Measurements from ENCODE around the gene ZNF358. TPM values are rescaled to one million over a fixed set of nuclear protein-coding genes. Genes with fewer than 3 reads are reported as not detected.

The ZNF358 gene
- total RNA-seq, 1 donor from 2014 or later = 16.9 TPM

DNA sequence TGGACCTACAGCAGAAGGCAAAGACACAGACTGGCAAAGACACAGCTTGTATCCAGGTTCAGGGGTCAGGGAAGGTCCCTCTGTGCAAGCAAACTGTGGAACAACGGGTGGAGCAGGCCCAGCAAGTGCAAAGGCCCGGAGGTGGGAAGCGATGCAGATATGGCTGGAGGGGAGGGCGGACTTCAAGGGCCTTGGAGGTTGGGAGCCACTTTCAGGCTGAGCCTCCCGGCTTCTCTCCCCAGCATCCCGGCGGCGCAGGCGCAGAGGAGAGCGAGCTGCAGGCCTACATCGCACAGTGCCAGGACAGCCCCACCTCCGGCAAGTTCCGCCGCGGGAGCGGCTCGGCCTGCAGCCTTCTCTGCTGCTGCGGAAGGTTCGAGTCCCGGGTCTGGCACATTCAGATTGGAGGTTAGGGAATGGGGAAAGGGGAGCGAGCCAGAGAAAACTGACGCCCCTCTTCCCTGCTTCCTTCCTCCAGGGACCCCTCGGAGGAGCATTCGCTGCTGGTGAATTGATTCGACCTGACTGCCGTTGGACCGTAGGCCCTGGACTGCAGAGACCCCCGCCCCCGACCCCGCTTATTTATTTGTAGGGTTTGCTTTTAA lies 17.5 kb downstream of the ZNF358 start:
- peaks cover 14% of the 10 kb centered on the region for H3F3A ChIP-seq (ENCODE audit: low read depth)
- no peaks in the 10 kb centered on the region for H3K9me3 Mint-ChIP-seq
- DNase-seq (ENCODE audit: low spot score) = peak; percentile 35
- peaks cover 4% of the 10 kb centered on the region for H3K27me3 Mint-ChIP-seq (ENCODE audit: insufficient read depth, low read depth)
- no peaks in the 10 kb centered on the region for H3K79me2 ChIP-seq (ENCODE audit: low read depth)
- peak overlapping the region; percentile 48 for H3K9ac ChIP-seq
- H4K20me1 ChIP-seq (ENCODE audit: low read depth) = no peaks in the 10 kb centered on the region
- no peaks in the 10 kb centered on the region for H3K36me3 ChIP-seq
- peak overlapping the region; percentile 72 for H3K27ac Mint-ChIP-seq
- no peaks in the 10 kb centered on the region for H3K9me3 ChIP-seq (ENCODE audit: low read depth)
- peak overlapping the region; percentile 75 for H2AFZ ChIP-seq (replicated peaks)
- H3K4me1 Mint-ChIP-seq = peaks cover 5% of the 10 kb centered on the region
- H3K4me3 ChIP-seq = peak overlapping the region; percentile 95
- H3K4me3 Mint-ChIP-seq = peak overlapping the region; percentile 98
- H3K27ac ChIP-seq = peak overlapping the region; percentile 42
- H3K4me1 ChIP-seq = no peaks in the 10 kb centered on the region
- TF ChIP-seq, protein P1, sequence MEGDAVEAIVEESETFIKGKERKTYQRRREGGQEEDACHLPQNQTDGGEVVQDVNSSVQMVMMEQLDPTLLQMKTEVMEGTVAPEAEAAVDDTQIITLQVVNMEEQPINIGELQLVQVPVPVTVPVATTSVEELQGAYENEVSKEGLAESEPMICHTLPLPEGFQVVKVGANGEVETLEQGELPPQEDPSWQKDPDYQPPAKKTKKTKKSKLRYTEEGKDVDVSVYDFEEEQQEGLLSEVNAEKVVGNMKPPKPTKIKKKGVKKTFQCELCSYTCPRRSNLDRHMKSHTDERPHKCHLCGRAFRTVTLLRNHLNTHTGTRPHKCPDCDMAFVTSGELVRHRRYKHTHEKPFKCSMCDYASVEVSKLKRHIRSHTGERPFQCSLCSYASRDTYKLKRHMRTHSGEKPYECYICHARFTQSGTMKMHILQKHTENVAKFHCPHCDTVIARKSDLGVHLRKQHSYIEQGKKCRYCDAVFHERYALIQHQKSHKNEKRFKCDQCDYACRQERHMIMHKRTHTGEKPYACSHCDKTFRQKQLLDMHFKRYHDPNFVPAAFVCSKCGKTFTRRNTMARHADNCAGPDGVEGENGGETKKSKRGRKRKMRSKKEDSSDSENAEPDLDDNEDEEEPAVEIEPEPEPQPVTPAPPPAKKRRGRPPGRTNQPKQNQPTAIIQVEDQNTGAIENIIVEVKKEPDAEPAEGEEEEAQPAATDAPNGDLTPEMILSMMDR (IDR thresholded peaks at IDR 0.05) = no peak
- TF ChIP-seq EZH2 (IDR thresholded peaks at IDR 0.05) (no peak), EZH2phosphoT487 (IDR thresholded peaks at IDR 0.05) (no peak)
- H3K36me3 Mint-ChIP-seq = peaks cover 3% of the 10 kb centered on the region
- peak overlapping the region; percentile 90 for H3K4me2 ChIP-seq
- H3K27me3 ChIP-seq = no peaks in the 10 kb centered on the region

DNA sequence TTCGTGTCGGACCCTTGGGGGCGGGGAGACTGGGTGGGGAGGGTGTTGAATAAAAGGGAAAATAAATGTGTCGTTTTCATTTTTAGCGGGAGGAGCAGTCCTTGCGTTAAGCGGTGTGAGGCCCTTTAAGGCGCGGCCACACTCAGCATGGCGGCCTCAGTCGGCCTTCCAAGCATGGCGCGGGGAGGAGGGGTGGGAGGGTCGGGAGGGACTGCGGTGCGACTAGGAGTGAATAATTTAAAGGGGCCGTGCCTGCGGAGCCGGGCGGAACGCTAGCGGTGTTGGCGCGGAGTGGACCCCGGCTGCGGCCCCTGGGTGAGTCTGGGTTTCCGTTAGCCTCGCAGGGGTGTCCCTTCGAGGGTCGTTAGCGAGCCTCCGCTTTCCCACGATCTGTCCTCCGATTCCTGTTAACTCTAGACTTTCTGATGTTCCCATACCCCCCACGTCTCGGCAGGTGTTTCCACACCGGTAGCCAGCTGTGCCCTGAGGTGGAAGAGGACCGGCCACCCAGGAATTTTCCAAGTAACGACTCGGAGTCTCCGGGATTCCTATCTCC lies 18.1 kb downstream of the ZNF358 start:
- peaks cover 5% of the 10 kb centered on the region for H3K36me3 Mint-ChIP-seq

DNA sequence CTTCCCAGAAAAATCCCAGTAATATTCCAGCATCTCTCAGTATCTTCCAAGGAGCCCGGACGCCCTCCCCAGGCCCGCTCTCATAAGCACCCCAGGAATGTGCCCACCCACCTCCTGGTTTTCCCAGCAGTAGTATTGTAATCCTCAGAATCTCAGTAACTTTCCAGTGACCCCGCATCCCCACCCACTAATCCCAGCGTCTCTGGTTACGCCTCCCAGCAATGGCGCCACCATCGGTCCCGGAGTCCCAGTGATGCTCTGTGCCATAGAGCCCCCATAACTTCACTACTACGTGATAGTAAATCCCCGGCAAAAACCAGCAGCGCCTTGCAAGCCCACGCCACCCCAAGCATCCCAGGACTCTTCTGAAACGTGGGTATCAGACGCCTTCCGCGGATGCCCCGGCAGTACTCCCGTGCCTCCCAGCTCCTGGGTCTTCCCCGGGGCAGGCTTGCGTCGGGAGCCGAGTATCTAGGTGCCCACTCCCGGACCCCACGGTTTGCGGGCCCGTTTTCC lies 18.7 kb downstream of the ZNF358 start:
- Mint-ChIP-seq H3K27me3 (ENCODE audit: insufficient read depth, low read depth) (peaks cover 4% of the 10 kb centered on the region), H3K36me3 (peaks cover 5% of the 10 kb centered on the region), H3K4me3 (peak overlapping the region; percentile 98), H3K4me1 (peaks cover 5% of the 10 kb centered on the region), H3K27ac (peak overlapping the region; percentile 87), H3K9me3 (no peaks in the 10 kb centered on the region)
- peak overlapping the region; percentile 95 for H3K4me3 ChIP-seq
- peaks cover 14% of the 10 kb centered on the region for H3F3A ChIP-seq (ENCODE audit: low read depth)
- H4K20me1 ChIP-seq (ENCODE audit: low read depth) = no peaks in the 10 kb centered on the region
- DNase-seq (ENCODE audit: low spot score) = peak; percentile 89
- no peaks in the 10 kb centered on the region for H3K36me3 ChIP-seq
- no peaks in the 10 kb centered on the region for H3K4me1 ChIP-seq
- H3K4me2 ChIP-seq = peak overlapping the region; percentile 90
- no peaks in the 10 kb centered on the region for H3K9me3 ChIP-seq (ENCODE audit: low read depth)
- no peaks in the 10 kb centered on the region for H3K79me2 ChIP-seq (ENCODE audit: low read depth)
- peak overlapping the region; percentile 56 for H3K9ac ChIP-seq
- TF ChIP-seq, protein P1 (IDR thresholded peaks at IDR 0.05) = peak; percentile 22
- no peak for TF ChIP-seq EZH2 (IDR thresholded peaks at IDR 0.05)
- no peaks in the 10 kb centered on the region for H3K27me3 ChIP-seq
- peak overlapping the region; percentile 72 for H3K27ac ChIP-seq
- H2AFZ ChIP-seq (replicated peaks) = peak overlapping the region; percentile 95

More for the DNA sequence above, 18.1 kb downstream of the ZNF358 start:
- H3K4me3 ChIP-seq = peak overlapping the region; percentile 95
- DNase-seq (ENCODE audit: low spot score) = peak; percentile 94
- Mint-ChIP-seq H3K27ac (peak overlapping the region; percentile 87), H3K27me3 (ENCODE audit: insufficient read depth, low read depth) (peaks cover 4% of the 10 kb centered on the region), H3K4me3 (peak overlapping the region; percentile 98), H3K4me1 (peaks cover 5% of the 10 kb centered on the region), H3K9me3 (no peaks in the 10 kb centered on the region)
- H2AFZ ChIP-seq (replicated peaks) = peak overlapping the region; percentile 95
- TF ChIP-seq, protein P1 (IDR thresholded peaks at IDR 0.05) = no peak
- no peaks in the 10 kb centered on the region for H3K4me1 ChIP-seq
- H3F3A ChIP-seq (ENCODE audit: low read depth) = peaks cover 14% of the 10 kb centered on the region
- peak overlapping the region; percentile 90 for H3K4me2 ChIP-seq
- no peaks in the 10 kb centered on the region for H3K79me2 ChIP-seq (ENCODE audit: low read depth)
- H3K9ac ChIP-seq = peak overlapping the region; percentile 53
- no peaks in the 10 kb centered on the region for H3K9me3 ChIP-seq (ENCODE audit: low read depth)
- peak overlapping the region; percentile 43 for H3K27ac ChIP-seq
- H3K36me3 ChIP-seq = no peaks in the 10 kb centered on the region
- no peaks in the 10 kb centered on the region for H4K20me1 ChIP-seq (ENCODE audit: low read depth)
- H3K27me3 ChIP-seq = no peaks in the 10 kb centered on the region

All from neural progenitor cell (in vitro differentiated cells).